ENCODE results near the gene TERB1.
A peak's percentile ranks its signal among the peaks of the same experiment; 100 is the strongest.
"Not testable (repeated sequence)": the region's sequence is repeated elsewhere in the genome, so short reads cannot be mapped to it uniquely, and the experiment has no call there.

Gene TERB1

DNA sequence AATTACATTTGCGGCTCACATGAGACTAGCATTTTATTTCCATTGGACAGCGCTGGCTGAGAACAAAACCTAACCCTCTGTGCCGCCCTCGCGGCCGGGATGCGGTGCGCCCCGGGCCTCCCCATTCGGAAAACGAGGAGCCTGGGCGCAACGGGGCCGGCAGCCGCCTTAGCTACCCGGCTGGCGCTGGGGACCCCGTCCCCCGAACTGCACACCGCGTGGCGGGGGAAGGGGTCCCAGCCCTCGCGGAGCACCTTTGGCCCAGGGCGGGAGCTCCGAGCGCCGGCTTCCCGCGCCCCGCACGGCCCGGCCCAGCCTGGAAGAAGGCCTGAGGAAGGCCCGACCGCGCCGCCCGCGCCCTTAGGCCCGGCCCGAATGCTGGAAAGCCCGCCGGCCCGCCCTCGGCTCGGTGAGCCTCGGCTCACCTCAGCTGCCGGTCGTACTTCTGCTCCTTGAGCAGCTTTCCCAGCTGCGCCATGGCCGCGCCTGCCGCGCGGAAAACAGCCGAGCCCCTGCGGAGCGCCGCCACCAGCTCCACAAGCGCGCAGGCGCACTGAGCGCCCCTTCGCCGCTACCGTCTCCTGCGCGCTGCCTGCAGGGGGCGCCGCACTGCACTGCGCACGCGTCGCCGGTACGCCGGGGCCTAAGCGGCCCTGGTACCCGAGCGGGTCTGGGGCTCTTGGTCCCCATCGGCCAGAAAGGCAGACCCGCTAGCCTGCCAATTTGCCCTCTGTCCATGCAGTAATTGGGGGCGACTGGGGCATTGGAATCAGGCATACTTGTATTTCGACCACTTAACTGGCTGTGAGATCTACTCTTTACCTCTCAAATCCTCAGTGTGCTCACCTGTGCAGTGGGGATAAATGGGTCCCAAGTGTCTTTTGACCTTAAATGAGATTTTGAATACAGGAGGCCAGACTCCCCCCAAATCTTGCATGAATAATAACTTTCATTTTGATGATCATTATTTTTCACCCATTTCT is 29.3 kb upstream of the TERB1 start, which contains the start of gene NAE1:
TSS of gene NAE1 (minus strand) at position 555 of the 983 bp plus-strand sequence. CDS start at position 478, 77 bp downstream.
- DNase-seq (ENCODE audit: low read depth in 2 of 2, low spot score in 1 of 2), result peak; percentile 70 to 82

DNA sequence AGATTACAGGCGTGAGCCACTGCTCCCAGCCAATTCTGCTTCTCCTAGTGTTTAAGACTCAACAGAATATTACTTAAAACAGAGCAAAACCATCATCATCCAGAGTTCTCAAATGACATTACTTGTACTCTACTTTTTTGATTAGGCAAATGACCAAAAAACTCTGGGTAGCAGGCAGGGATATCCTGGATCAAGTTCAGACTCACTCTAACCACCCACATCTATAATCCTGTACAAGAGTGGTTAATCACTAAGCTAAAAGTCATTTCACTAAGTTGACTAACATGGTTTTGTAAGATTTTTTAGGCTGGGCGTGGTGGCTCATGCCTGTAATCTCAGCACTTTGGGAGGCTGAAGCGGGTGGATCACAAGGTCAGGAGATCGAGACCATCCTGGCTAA is 22.6 kb upstream of the TERB1 start:
- DNase-seq (ENCODE audit: low read depth in 2 of 2, low spot score in 1 of 2), result no peak

DNA sequence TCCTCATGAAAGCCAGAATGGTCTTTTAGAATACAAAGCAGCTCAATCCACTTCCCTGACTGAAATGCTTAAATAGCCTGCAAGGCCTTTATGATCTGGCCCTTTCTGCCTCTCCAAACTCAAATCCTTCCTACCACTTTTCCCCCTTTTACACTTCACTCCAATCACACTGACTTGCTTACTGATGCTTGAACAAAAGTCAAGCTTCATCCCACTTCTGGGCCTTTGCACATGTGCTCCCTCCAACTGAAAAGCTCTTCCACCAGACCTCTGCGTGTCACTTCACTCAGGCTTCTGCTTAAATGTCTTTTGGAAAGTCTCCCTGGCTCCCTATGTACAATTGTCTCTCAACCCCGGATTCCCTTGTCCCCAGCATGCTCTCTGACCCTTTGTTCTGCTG is 13.3 kb upstream of the TERB1 start:
- no peak for DNase-seq (ENCODE audit: low read depth in 2 of 2, low spot score in 1 of 2)

DNA sequence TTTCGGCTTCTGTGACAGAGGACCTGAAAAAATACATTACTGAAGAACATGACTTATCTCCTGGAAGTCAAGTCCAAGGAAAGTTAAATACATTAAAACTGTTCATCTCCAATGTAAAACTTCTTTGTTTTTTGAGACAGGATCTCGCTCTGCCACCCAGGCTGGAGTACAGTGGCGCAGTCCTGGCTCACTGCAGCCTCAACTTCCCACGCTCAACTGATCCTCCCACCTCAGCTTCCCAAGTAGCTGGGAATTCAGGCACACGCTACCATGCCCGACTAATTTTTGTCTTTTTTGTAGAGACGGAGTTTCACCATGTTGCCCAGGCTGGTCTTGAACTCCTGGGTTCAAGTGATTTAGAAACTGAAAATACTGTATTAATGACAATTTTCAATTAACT is 9.7 kb upstream of the TERB1 start:
- no peak for DNase-seq (ENCODE audit: low read depth in 2 of 2, low spot score in 1 of 2)

DNA sequence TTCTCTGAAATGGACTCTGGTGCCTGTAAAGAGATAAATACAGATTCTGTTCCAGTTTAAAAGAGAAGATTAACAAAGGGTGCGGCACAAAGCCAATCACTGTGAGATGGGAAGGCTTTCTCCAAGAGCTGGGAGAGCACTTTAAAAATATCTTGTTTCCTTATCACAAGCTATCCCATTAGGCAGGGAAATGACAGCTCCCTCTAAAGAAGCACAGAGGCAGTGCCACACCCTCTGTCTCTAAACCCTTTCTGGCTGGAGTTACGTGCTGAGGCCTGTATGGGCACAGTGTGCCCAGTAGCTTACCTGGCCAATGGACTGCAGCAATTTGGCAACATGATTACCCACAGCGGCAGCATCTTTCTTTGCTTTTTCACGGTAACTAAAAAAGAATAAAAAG is 9.0 kb upstream of the TERB1 start:
- DNase-seq (ENCODE audit: low read depth in 2 of 2, low spot score in 1 of 2), result no peak

DNA sequence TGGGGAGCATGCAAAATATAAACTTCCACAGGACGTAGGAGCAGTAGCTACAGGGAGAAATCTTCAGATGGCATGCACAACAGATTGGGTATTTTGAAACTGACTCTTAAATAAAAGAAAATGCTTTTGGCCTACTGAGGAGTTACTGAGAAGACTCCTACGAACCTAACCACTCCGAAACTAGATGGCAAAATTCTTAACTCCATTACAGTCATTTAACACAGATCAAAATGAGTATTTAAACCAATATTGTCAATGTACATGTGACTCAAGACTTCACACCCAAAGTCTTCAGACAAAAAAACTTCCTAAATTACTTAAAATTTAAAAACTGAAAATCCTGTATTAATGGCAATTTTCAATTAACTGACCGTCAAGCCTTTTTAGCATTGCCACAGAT is 8.4 kb upstream of the TERB1 start:
- no peak for DNase-seq (ENCODE audit: low read depth in 2 of 2, low spot score in 1 of 2)

DNA sequence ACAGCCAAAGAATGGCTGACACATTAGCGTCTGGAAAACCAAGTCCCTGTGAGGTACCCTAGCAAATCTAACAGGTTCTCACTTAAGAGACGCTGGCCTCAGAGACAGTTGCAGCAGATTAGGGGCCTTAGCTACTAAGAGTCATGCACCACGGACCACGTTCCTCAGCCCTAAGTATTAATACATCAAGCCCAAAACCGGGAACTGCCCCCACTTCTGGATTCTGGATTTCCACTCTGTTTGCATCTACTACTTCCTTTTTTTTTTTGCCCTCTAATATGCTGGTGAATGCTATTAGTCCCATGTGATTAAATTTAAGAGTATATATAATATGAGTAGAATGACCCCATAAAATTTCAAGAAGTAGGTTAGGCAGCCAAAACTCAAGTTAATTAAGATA is 775 bp upstream of the TERB1 start:
- DNase-seq (ENCODE audit: low read depth in 2 of 2, low spot score in 1 of 2), result no peak

DNA sequence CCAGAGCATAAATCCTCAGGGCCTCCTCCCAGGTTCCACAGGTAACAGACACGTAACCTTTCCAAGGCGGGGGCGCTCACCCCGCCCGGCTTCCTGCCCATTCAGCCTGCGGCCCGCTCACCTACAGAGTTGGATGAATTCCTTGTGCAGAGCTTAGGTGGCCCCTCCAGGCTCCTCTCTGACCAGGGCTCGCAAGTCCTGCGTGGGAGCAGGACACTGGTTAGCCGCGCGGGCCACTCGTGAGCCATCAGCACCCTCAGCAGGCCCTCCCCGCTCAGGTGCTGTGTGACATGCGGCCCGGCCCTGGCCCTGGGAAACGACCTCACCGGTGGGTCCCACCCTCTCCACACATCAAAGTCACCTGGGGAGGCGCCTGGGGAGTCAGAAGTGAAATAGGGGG is 528 bp downstream of the TERB1 start:
- no peak for DNase-seq (ENCODE audit: low read depth in 2 of 2, low spot score in 1 of 2)

DNA sequence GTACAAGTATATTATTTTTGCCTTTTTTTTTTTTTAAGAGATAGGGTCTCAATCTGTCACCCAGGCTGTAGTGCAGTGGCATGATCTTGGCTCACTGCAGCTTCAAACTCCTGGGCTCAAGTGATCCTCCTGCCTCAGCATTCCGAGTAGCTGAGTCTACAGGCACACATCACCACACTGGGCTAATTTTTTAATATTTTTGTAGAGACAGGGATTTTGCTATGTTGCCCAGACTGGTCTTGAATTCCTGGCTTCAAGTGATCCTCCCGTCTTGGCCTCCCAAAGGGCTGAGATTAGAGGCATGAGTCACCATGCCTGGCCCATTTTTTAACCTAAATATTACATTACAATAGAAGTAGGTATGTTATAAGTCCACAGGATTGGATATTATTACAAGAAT is 3.2 kb downstream of the TERB1 start:
- DNase-seq (ENCODE audit: low read depth in 2 of 2, low spot score in 1 of 2), result no peak

DNA sequence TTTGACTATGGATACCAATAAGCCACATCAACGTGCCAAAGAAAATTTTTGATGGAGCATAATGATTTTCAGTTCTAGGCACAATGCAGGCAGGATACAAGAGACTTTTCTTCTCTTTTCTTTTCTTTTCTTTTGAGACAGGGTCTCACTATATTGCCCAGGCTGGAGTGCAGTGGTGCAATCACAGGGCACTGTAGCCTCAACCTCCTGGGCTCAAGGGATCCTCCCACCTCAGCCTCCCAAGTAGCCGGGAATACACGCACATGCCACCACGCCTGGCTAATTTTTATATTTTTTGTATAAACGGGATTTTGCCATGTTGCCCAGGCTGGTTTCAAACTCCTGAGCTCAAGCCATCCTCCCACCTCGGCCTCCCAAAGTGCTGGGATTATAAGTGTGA is 7.4 kb downstream of the TERB1 start:
- DNase-seq (ENCODE audit: low read depth in 2 of 2, low spot score in 1 of 2), result not testable (repeated sequence)

DNA sequence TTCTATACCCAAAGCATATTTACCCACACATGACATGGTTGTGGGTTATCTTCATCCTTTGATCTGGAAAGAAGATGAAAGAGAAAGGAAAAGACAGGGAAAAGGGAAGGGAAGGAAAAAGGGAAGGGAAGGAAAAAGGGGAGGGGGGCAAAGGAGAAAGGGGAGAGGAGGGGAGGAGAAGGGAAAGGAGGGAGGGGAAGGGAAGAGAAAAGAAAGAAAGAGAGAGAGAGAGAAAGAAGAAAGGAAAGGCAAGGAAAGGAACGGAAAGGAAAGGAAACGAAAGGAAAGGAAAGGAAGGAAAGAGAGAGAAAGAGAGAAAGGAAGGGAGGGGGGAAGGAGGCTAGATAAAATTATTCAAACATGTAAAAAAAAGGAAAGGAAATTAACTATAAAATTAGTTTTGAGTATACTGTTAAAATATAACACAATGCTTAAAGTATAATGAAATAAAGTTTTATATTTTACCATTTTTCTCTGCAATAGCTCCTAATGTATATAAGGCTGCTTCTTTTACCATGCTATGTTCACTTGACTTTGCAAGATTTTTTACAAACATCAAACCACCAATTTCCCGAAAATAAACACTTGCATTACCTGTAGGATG is 11.2 kb downstream of the TERB1 start:
- no peak for DNase-seq (ENCODE audit: low read depth in 2 of 2, low spot score in 1 of 2)

DNA sequence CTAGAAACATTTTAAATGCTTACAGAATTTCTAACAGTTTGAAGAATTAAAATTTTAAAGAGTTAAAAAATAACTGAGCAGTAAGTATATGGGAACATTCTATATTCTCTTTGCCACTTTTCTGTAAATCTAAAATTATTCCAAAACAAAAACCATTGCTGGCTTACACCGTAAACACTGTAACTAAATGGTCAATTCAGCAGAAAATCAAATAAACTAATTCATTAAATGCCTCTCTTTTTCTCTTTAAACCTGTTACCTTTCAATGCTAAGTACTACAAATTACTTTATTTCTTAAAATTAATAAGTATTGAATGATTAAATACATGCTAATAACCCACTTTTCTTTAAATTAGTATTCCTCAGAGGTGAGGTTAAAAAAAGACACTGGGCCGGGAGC is 14.0 kb downstream of the TERB1 start:
- DNase-seq (ENCODE audit: low read depth in 2 of 2, low spot score in 1 of 2), result no peak

DNA sequence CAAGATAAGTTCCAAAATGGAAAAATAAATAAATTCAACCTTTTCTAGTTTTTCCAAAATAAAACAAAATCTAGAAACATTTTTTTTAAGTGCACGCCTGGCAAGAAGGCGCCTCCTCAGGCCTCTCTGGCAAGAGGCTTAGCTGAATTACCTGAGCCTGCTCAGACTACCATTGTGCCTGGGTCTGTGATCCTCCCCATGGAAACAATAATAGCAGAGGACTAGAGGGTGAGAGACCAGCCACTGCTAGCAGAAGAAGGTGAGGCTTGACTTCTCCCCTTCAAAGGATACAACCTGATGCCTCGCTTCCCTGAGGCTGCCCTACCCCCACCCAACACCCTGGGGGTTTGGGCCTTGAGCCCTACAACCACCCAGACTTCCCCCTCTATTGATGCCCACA is 14.8 kb downstream of the TERB1 start:
- no peak for DNase-seq (ENCODE audit: low read depth in 2 of 2, low spot score in 1 of 2)

DNA sequence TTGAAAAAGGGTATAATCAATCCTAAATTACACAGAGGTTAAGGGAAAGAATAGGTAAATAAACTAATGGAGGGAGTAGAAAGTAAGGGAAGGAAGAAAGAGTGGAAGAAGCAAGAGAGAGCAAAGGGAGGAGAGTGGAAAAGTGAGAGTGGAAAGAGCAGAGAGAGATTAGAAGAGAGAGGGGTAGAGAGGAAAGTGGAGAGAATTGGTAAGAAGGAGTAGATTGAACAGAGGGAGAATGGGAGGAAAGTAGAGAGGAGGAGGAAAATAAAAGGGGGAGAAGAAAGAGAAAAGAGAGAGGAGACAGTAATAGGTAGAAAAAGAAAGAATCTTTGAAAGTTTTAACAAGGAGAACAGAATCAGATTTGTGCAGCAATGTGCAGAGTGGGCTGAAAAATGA is 24.9 kb downstream of the TERB1 start:
- no peak for DNase-seq (ENCODE audit: low read depth in 2 of 2, low spot score in 1 of 2)

DNA sequence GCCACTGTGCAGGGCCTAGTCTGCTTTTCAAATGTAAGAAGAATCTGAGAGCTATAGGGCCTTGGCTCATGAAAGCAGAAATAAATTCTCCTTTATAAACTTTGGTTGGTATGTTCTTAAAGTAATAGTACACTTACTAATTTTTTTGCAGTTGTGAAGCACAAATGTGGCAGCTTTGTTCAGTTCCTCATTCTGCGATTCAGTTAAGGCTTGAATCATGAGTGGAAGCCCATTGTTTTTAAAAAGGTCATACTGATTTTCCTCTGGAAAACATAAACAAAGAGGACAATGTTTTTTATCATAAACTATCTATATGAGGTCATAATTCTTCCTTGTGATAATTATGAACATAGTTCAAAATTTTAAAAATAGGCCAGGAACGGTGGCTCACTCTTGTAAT is 26.4 kb downstream of the TERB1 start:
- DNase-seq (ENCODE audit: low read depth in 2 of 2, low spot score in 1 of 2), result no peak

DNA sequence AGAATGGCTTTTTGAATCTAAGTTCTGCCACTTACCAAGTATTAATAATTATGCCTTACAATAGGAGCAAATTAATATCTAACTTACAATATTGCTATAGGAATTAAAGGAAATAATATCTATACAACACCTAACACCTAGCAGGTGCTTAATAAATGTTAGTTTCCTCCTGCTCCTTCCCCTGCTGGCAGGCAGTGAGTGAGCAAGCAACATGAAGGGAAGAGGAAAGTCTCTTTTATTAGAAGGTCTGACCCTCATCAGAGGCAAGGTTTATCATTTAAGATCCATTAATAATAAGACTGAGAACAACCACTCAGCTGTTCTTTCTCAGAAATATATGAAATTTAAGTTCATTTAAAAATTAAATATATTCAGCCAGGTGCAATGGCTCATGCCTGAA is 43.3 kb downstream of the TERB1 start:
- DNase-seq (ENCODE audit: low read depth in 2 of 2, low spot score in 1 of 2), result no peak

DNA sequence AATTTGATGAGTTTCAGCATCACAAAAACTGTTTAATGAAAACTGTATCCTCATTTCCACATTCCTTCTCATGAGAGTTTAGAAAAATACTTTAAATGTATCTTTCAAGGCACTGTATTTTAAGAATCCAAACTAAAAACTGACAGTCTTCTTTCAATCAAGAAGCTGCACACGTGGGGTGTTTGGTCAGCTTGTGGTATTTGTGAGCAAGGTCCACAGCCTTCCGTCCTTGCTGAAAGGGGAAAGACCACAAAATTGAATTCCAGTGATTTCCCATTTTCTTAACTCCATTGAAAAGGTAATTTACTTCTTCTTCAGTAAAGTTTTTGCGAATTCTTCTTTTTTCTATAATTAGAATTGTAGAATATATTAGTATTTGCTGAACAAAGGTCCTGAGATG is 46.6 kb downstream of the TERB1 start:
- DNase-seq (ENCODE audit: low read depth in 2 of 2, low spot score in 1 of 2), result no peak

DNA sequence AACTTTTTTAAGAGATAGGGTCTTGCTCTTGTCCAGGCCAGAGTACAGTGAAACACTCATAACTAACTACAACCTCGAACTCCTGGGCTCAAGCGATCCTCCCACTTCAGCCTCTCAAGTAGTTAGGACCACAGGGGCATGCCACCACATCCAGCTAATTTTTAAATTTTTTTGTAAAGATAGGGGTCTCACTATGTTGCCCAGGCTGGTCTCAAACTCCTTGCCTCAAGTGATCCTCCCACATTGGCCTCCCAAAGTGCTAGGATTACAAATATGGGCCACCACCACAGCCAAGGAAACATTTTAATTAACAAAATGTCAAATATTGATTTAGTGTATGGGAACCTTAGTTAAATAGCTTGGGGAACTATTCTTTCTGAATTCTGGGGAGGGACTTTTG is 47.2 kb downstream of the TERB1 start:
- no peak for DNase-seq (ENCODE audit: low read depth in 2 of 2, low spot score in 1 of 2)

DNA sequence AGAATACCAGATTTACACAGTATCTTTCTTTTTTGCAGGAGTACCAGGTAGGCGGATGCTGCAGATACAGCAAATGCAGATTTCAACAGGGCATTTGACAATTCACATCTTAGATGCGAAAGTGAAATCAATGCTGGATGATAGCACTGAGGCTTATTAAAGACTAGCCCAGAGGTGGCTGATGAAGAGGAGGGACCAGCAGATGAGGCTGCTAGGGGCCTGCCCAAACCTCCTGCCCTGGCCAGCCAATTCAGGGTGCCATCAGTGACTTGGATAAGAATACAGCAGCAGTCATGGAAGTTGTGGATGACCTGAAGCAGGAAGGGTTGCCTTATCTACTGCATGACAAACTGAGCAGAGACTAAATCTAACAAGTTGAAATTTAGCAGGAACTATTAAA is 48.4 kb downstream of the TERB1 start:
- DNase-seq (ENCODE audit: low read depth in 2 of 2, low spot score in 1 of 2), result no peak

DNA sequence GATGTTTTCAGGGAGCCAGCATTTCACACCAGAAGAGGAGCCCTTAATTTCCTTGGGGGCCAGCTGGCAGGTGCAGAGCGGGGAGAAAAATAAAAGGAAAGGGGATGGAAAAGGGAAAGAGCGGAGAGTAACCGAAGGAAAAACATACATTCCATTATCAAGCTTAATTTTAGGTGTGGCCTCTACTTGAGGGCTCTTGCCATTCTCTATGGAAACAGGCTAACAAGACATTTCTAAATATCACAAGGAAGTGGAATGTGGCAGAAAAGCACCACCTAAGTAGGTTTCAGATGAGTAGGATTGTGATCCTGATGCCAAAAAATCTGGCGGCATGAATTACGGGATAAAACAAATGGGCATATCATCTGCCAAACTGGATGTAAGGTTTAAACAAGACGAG is 49.0 kb downstream of the TERB1 start:
- DNase-seq (ENCODE audit: low read depth in 2 of 2, low spot score in 1 of 2), result no peak

DNA sequence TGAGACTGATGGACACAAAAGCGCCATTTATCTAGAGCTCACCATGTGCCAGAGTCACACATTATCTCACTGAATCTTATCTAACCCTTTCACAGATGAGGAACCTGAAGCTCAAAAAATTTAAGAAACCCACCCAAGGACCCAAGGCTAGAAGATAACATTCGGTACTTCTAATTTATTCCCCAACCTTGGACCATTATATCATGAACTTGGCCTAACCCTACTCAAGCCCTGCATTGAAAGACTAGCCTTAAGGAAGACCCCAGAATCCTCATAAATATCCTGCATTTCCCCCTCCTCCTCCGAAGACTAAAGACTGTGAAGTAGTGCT is 49.4 kb downstream of the TERB1 start:
- DNase-seq (ENCODE audit: low read depth in 2 of 2, low spot score in 1 of 2), result no peak

DNA sequence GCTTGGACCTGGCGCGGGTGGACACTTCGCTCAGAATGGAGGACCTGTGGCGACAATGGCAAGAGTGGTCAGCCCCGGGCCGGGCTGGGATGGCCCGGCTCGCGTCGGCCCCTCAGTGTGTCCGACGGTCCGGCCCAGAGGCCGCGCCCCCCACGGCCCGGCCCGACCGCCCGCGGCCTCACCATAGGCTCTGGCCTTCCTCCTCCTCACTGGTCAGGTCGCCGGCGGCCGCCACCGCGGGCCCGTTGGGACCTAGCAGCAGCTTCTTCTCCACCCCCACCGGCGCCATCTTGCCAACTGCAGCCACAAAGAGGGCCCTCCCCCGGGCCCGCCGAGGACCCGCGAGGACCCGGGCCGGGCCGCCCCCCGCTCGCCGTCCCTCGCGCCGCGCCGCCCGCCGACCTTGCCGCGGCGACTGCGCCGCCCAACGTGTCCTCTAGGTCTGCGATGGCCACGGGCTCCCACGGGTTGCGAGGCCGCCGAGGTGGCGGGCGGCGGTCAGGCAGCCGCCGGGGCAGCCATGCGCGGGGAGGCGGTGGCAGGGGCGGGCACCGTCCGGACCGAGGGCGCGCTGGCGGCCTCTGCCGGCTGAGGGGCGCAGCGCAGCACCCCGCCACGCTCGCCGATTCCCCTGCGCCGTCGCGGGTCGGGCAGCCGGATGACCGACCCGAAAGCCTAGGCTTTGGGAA is 49.9 kb downstream of the TERB1 start, which contains the start of gene DYNC1LI2:
TSS of gene DYNC1LI2 (minus strand) at position 307 of the 689 bp plus-strand sequence. CDS start at position 289, 18 bp downstream.
- DNase-seq (ENCODE audit: low read depth in 2 of 2, low spot score in 1 of 2), result peak; percentile 42 to 57

All from stimulated activated CD8-positive, alpha-beta memory T cell treated with anti-CD3 and anti-CD28 coated beads, Interleukin-4, amount 100 ng/mL, for 1 hour (primary cell).